ENCODE data around the gene ICE2.
"Not testable (repeated sequence)": the region's sequence is repeated elsewhere in the genome, so short reads cannot be mapped to it uniquely, and the experiment has no call there.

ICE2 gene

GRCh38 chr15:60406513-60407414 is 72.2 kb downstream of the ICE2 start:
- H3K4me1 ChIP-seq (ENCODE audit: low read length) = peaks cover 10% of the 10 kb centered on the region
- H3K9ac ChIP-seq (ENCODE audit: low read length) = no peak overlapping the region
- H3K79me2 ChIP-seq (ENCODE audit: low read length) = no peaks in the 10 kb centered on the region
- TF ChIP-seq, protein P1, sequence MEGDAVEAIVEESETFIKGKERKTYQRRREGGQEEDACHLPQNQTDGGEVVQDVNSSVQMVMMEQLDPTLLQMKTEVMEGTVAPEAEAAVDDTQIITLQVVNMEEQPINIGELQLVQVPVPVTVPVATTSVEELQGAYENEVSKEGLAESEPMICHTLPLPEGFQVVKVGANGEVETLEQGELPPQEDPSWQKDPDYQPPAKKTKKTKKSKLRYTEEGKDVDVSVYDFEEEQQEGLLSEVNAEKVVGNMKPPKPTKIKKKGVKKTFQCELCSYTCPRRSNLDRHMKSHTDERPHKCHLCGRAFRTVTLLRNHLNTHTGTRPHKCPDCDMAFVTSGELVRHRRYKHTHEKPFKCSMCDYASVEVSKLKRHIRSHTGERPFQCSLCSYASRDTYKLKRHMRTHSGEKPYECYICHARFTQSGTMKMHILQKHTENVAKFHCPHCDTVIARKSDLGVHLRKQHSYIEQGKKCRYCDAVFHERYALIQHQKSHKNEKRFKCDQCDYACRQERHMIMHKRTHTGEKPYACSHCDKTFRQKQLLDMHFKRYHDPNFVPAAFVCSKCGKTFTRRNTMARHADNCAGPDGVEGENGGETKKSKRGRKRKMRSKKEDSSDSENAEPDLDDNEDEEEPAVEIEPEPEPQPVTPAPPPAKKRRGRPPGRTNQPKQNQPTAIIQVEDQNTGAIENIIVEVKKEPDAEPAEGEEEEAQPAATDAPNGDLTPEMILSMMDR (IDR thresholded peaks at IDR 0.05; ENCODE audit: low read depth, low read length) = no peak
- no peak for TF ChIP-seq EZH2phosphoT487 (IDR thresholded peaks at IDR 0.05; ENCODE audit: low read depth)
- no peaks in the 10 kb centered on the region for H3K27me3 ChIP-seq (ENCODE audit: low read depth, low read length)
- H3K4me3 ChIP-seq (ENCODE audit: low read length) = no peak overlapping the region
- no peaks in the 10 kb centered on the region for H4K20me1 ChIP-seq (ENCODE audit: insufficient read depth, low read length)
- no peaks in the 10 kb centered on the region for H3K9me3 ChIP-seq (ENCODE audit: insufficient read depth, low read length)
- no peak overlapping the region for H3K27ac ChIP-seq (ENCODE audit: low read length)
- H3K4me2 ChIP-seq (ENCODE audit: low read length) = no peak overlapping the region
- H3K36me3 ChIP-seq (replicated peaks; ENCODE audit: low read depth, low read length) = no peaks in the 10 kb centered on the region
- H2AFZ ChIP-seq (ENCODE audit: low read depth, low read length) = no peak overlapping the region

GRCh38 chr15:60405399-60405798 is 73.5 kb downstream of the ICE2 start:
- Histone ChIP-seq H3K9ac (ENCODE audit: low read length) (no peak overlapping the region), H3K4me1 (ENCODE audit: low read length) (peaks cover 10% of the 10 kb centered on the region), H3K79me2 (ENCODE audit: low read length) (no peaks in the 10 kb centered on the region), H4K20me1 (ENCODE audit: insufficient read depth, low read length) (no peaks in the 10 kb centered on the region), H3K9me3 (ENCODE audit: insufficient read depth, low read length) (no peaks in the 10 kb centered on the region), H3K36me3 (replicated peaks; ENCODE audit: low read depth, low read length) (no peaks in the 10 kb centered on the region), H3K27me3 (ENCODE audit: low read depth, low read length) (no peaks in the 10 kb centered on the region), H3K4me2 (ENCODE audit: low read length) (no peak overlapping the region), H3K27ac (ENCODE audit: low read length) (no peak overlapping the region), H2AFZ (ENCODE audit: low read depth, low read length) (no peak overlapping the region), H3K4me3 (ENCODE audit: low read length) (no peak overlapping the region)
- TF ChIP-seq EZH2phosphoT487 (IDR thresholded peaks at IDR 0.05; ENCODE audit: low read depth) = no peak
- TF ChIP-seq, protein P1 (IDR thresholded peaks at IDR 0.05; ENCODE audit: low read depth, low read length) = no peak

DNA sequence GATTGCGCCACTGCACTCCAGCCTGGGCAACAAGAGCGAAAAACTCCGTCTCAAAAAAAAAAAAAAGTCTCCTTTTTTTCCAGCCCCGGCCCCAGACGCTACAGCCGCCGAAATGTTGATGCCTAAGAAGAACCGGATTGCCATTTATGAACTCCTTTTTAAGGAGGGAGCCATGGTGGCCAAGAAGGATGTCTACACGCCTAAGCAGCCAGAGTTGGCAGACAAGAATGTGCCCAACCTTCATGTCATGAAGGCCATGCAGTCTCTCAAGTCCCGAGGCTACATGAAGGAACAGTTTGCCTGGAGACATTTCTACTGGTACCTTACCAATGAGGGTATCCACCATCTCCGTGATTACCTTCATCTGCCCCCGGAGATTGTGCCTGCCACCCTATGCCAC is 74.6 kb downstream of the ICE2 start:
- not testable (repeated sequence) for H4K20me1 ChIP-seq (ENCODE audit: insufficient read depth, low read length); H3K9me3 ChIP-seq (ENCODE audit: insufficient read depth, low read length); H3K79me2 ChIP-seq (ENCODE audit: low read length); H3K9ac ChIP-seq (ENCODE audit: low read length); H3K36me3 ChIP-seq (replicated peaks; ENCODE audit: low read depth, low read length); H3K4me2 ChIP-seq (ENCODE audit: low read length); H2AFZ ChIP-seq (ENCODE audit: low read depth, low read length); H3K27me3 ChIP-seq (ENCODE audit: low read depth, low read length); H3K27ac ChIP-seq (ENCODE audit: low read length); H3K4me3 ChIP-seq (ENCODE audit: low read length)
- peaks cover 11% of the 10 kb centered on the region for H3K4me1 ChIP-seq (ENCODE audit: low read length)

GRCh38 chr15:60400944-60401343 is 78.0 kb downstream of the ICE2 start:
- no peak overlapping the region for H3K27ac ChIP-seq (ENCODE audit: low read length)
- peaks cover 9% of the 10 kb centered on the region for H4K20me1 ChIP-seq (ENCODE audit: insufficient read depth, low read length)
- H3K4me3 ChIP-seq (ENCODE audit: low read length) = no peak overlapping the region
- H2AFZ ChIP-seq (ENCODE audit: low read depth, low read length) = no peak overlapping the region
- H3K9ac ChIP-seq (ENCODE audit: low read length) = no peak overlapping the region
- H3K27me3 ChIP-seq (ENCODE audit: low read depth, low read length) = no peaks in the 10 kb centered on the region
- H3K79me2 ChIP-seq (ENCODE audit: low read length) = peaks cover 18% of the 10 kb centered on the region
- H3K36me3 ChIP-seq (replicated peaks; ENCODE audit: low read depth, low read length) = peaks cover 9% of the 10 kb centered on the region
- H3K4me1 ChIP-seq (ENCODE audit: low read length) = peaks cover 10% of the 10 kb centered on the region
- H3K9me3 ChIP-seq (ENCODE audit: insufficient read depth, low read length) = no peaks in the 10 kb centered on the region
- no peak overlapping the region for H3K4me2 ChIP-seq (ENCODE audit: low read length)
- TF ChIP-seq EZH2phosphoT487 (IDR thresholded peaks at IDR 0.05; ENCODE audit: low read depth) = no peak
- TF ChIP-seq, protein P1 (IDR thresholded peaks at IDR 0.05; ENCODE audit: low read depth, low read length) = no peak
